Thoracic aorta (tissue), 2 donors: ENCODE data around the gene ZNF354B. TPM values are rescaled to one million over a fixed set of nuclear protein-coding genes. Genes with fewer than 3 reads are reported as not detected.
A peak's percentile ranks its signal among the peaks of the same experiment; 100 is the strongest.
"Not testable (repeated sequence)": the region's sequence is repeated elsewhere in the genome, so short reads cannot be mapped to it uniquely, and the experiment has no call there.

Experiments used
- ATAC-seq: fragments of 150-250 bp; one replicate; pipeline ENCODE4 v1.8.0; 2017; ENCODE audit warnings: low read depth; ENCODE audit not compliant: insufficient number of reproducible peaks, low FRiP score
- DNase-seq: peaks from one replicate; pipeline ENCODE4 v3.0.0-alpha.2; 2020; ENCODE audit warnings: low spot score
- H3K27ac ChIP-seq, 2 donors: fragments of 200-600 bp; sonication (generic); 1 replicate in 1 of 2; 2 replicates in 1 of 2; pipeline ENCODE4 v1.5.1; 2016; ENCODE audit warnings: mild to moderate bottlenecking in 2 of 2, moderate library complexity in 2 of 2
- H3K27me3 ChIP-seq: fragments of 200-600 bp; sonication (generic); replicated peaks from 2 replicates; pipeline ENCODE4 v1.6.0; 2016; ENCODE audit warnings: mild to moderate bottlenecking; ENCODE audit not compliant: insufficient read depth
- H3K36me3 ChIP-seq: fragments of 200-600 bp; sonication (generic); one replicate; pipeline ENCODE4 v1.5.1; 2016
- H3K4me1 ChIP-seq, 2 donors: fragments of 200-600 bp; sonication (generic); 1 replicate in 1 of 2; 2 replicates in 1 of 2; pipeline versions ENCODE4 v1.5.1 to v1.6.0; 2016; ENCODE audit warnings: low read depth in 2 of 2, mild to moderate bottlenecking in 1 of 2; ENCODE audit not compliant: control insufficient read depth in 1 of 2
- H3K4me3 ChIP-seq: fragments of 200-600 bp; sonication (generic); 2 replicates; pipeline ENCODE4 v1.5.1; 2016; ENCODE audit warnings: mild to moderate bottlenecking
- H3K9me3 ChIP-seq: fragments of 200-600 bp; sonication (generic); 2 replicates; pipeline ENCODE4 v1.5.1; 2016
- CTCF ChIP-seq: fragments of 200-600 bp; sonication (generic); IDR thresholded peaks from one replicate; pipeline ENCODE4 v1.5.1; 2019; ENCODE audit warnings: antibody characterized with exemption
- total RNA-seq, 2 donors: library from RNA; depleted of rRNA; stranded (reverse); fragments of >200 nt; gene quantifications; one replicate each; pipeline versions ENCODE4 v1.1.0 to v1.2.3, GENCODE V29; 2016

ZNF354B gene
- total RNA-seq, 2 donors from 2014 or later = 9.1 to 26.9 TPM

GRCh38 chr5:178839319-178839704, 20.4 kb upstream of the ZNF354B start:
- ATAC-seq (no peak), DNase-seq (no peak)
- no peak overlapping the region for H3K4me3 ChIP-seq
- H3K36me3 ChIP-seq = no peaks in the 10 kb centered on the region
- no peaks in the 10 kb centered on the region for H3K27me3 ChIP-seq
- no peaks in the 10 kb centered on the region for H3K9me3 ChIP-seq
- H3K4me1 ChIP-seq = no peaks in the 10 kb centered on the region
- TF ChIP-seq CTCF = peak; percentile 51
- H3K27ac ChIP-seq = no peak overlapping the region

GRCh38 chr5:178840399-178840798, 19.4 kb upstream of the ZNF354B start:
- not testable (repeated sequence) for H3K36me3 ChIP-seq, ATAC-seq, H3K27ac ChIP-seq, H3K4me3 ChIP-seq, H3K4me1 ChIP-seq, DNase-seq, H3K9me3 ChIP-seq, H3K27me3 ChIP-seq

GRCh38 chr5:178849316-178849715, 10.4 kb upstream of the ZNF354B start:
- H3K9me3 ChIP-seq = no peaks in the 10 kb centered on the region
- ATAC-seq = no peak
- DNase-seq = no peak
- H3K27me3 ChIP-seq = no peaks in the 10 kb centered on the region
- no peaks in the 10 kb centered on the region for H3K36me3 ChIP-seq
- H3K4me1 ChIP-seq = peaks cover 4 to 10% of the 10 kb centered on the region in 2 donors
- no peak for TF ChIP-seq CTCF
- H3K27ac ChIP-seq = no peak overlapping the region
- H3K4me3 ChIP-seq = no peak overlapping the region

GRCh38 chr5:178851951-178852350, 7.8 kb upstream of the ZNF354B start:
- DNase-seq (no peak), ATAC-seq (no peak)
- Histone ChIP-seq H3K36me3 (no peaks in the 10 kb centered on the region), H3K27me3 (no peaks in the 10 kb centered on the region), H3K9me3 (no peaks in the 10 kb centered on the region), H3K4me1 (no peaks in the 10 kb centered on the region), H3K27ac (no peak overlapping the region), H3K4me3 (no peak overlapping the region)
- TF ChIP-seq CTCF = no peak

- no peak overlapping the region for H3K27ac ChIP-seq
- no peaks in the 10 kb centered on the region for H3K27me3 ChIP-seq
- ATAC-seq = no peak
- H3K9me3 ChIP-seq = no peaks in the 10 kb centered on the region
- no peak for DNase-seq
- no peaks in the 10 kb centered on the region for H3K4me1 ChIP-seq
- no peak for TF ChIP-seq CTCF
- H3K4me3 ChIP-seq = no peak overlapping the region
- no peaks in the 10 kb centered on the region for H3K36me3 ChIP-seq
These were observed 5.5 kb upstream of the ZNF354B start for GRCh38 chr5:178854284-178854683.

- ATAC-seq, DNase-seq, H3K27me3 ChIP-seq, H3K9me3 ChIP-seq: not testable (repeated sequence)
- H3K36me3 ChIP-seq = peaks cover 12% of the 10 kb centered on the region
- peak overlapping the region; percentile 95 for H3K4me3 ChIP-seq
- peaks cover 8 to 10% of the 10 kb centered on the region in 2 donors for H3K4me1 ChIP-seq
- peak overlapping the region in 1 of 2 donors; percentile 67 for H3K27ac ChIP-seq
These were observed 862 bp downstream of the ZNF354B start for GRCh38 chr5:178860615-178861014.
